HepG2 (cell line): ENCODE results near the gene TRPC4AP. TPM values are rescaled to one million over a fixed set of nuclear protein-coding genes. Genes with fewer than 3 reads are reported as not detected.
A peak's percentile ranks its signal among the peaks of the same experiment; 100 is the strongest.

Source experiments
- ATRX ChIP-seq: sonication (generic); formaldehyde crosslinking; IDR thresholded peaks from 2 replicates; pipeline ENCODE4 v1.4.0; 2020; ENCODE audit warnings: missing genetic modification reagents, borderline replicate concordance
- ERF ChIP-seq: IDR thresholded peaks from 2 replicates; pipeline ENCODE4 v1.6.1; 2018; ENCODE audit warnings: missing biosample characterization, missing genetic modification reagents
- EZH2 ChIP-seq: conservative IDR thresholded peaks from 2 replicates; pipeline ENCODE4 v1.6.1; 2012; ENCODE audit warnings: mild to moderate bottlenecking, low read depth, low read length, moderate library complexity
- GLI4 ChIP-seq: sonication (generic); formaldehyde crosslinking; IDR thresholded peaks from 2 replicates; pipeline ENCODE4 v1.5.1; 2020; ENCODE audit warnings: missing genetic modification reagents, mild to moderate bottlenecking, moderate library complexity, borderline replicate concordance
- KDM2A ChIP-seq: sonication (generic); formaldehyde crosslinking; IDR thresholded peaks from 2 replicates; pipeline ENCODE4 v1.4.0; 2020; ENCODE audit warnings: low read depth, missing genetic modification reagents, borderline replicate concordance
- MTA1 ChIP-seq: sonication (generic); formaldehyde crosslinking; IDR thresholded peaks from 2 replicates; pipeline ENCODE4 v1.4.0; 2020; ENCODE audit warnings: missing genetic modification reagents, mild to moderate bottlenecking, borderline replicate concordance
- PHB2 ChIP-seq: fragments of 450-650 bp; IDR thresholded peaks from 2 replicates; pipeline ENCODE4 v1.6.1; 2018; ENCODE audit not compliant: partially characterized antibody
- POLR2AphosphoS2 ChIP-seq: IDR thresholded peaks from 2 replicates; pipeline ENCODE4 v1.6.1; 2011; ENCODE audit warnings: low read depth, low read length, improper control_type of control experiment
- RNF2 ChIP-seq: fragments of 450-650 bp; conservative IDR thresholded peaks from 2 replicates; pipeline ENCODE4 v1.6.1; 2016; ENCODE audit warnings: low read depth
- SPEN ChIP-seq: sonication (generic); formaldehyde crosslinking; IDR thresholded peaks from 2 replicates; pipeline ENCODE4 v1.5.1; 2020; ENCODE audit warnings: low read depth, mild to moderate bottlenecking, missing genetic modification reagents
- TEAD3 ChIP-seq: optimal IDR thresholded peaks from 2 replicates; pipeline ENCODE3; 2016; ENCODE audit warnings: borderline replicate concordance
- THYN1 ChIP-seq: sonication (generic); formaldehyde crosslinking; IDR thresholded peaks from 2 replicates; pipeline ENCODE4 v1.8.1; 2023; ENCODE audit warnings: low read depth, mild to moderate bottlenecking, moderate library complexity, missing genetic modification reagents, borderline replicate concordance
- ZNF296 ChIP-seq: sonication (generic); formaldehyde crosslinking; conservative IDR thresholded peaks from 2 replicates; pipeline ENCODE4 v1.5.0; 2020; ENCODE audit warnings: mild to moderate bottlenecking, missing genetic modification reagents
- ZNF33B ChIP-seq: sonication (generic); formaldehyde crosslinking; IDR thresholded peaks from 2 replicates; pipeline ENCODE4 v1.5.1; 2020; ENCODE audit warnings: mild to moderate bottlenecking, missing genetic modification reagents
- ZNF382 ChIP-seq: sonication (generic); formaldehyde crosslinking; IDR thresholded peaks from 2 replicates; pipeline ENCODE4 v1.5.0; 2020; ENCODE audit warnings: missing genetic modification reagents, mild to moderate bottlenecking, borderline replicate concordance
- ZNF674 ChIP-seq: sonication (generic); formaldehyde crosslinking; IDR thresholded peaks from 2 replicates; pipeline ENCODE4 v1.5.0; 2020; ENCODE audit warnings: low read depth, mild to moderate bottlenecking, missing genetic modification reagents
- ZNF891 ChIP-seq: sonication (generic); formaldehyde crosslinking; IDR thresholded peaks from 2 replicates; pipeline ENCODE4 v1.5.0; 2020; ENCODE audit warnings: mild to moderate bottlenecking, missing genetic modification reagents
- polyA plus RNA-seq, 8 experiments: library from polyadenylated mRNA; depleted of rRNA in 3 of 8; stranded (reverse) in 7 of 8; unstranded in 1 of 8; fragments of >200 nt; fragmentation: Illumina TruSeq in 4 of 8; extraction: Trizol in 4 of 8; gene quantifications; 2 replicates each; pipeline versions ENCODE4 v1.2.1 to v1.2.3, GENCODE V29; 2011 to 2016; ENCODE audit warnings: low read depth in 4 of 8, missing spikeins in 1 of 8, mixed read lengths in 1 of 8; ENCODE audit not compliant: insufficient read depth in 1 of 8
- total RNA-seq, 5 experiments: library from RNA; depleted of rRNA; stranded (reverse); fragments of >200 nt; fragmentation: Illumina TruSeq; extraction: Trizol; gene quantifications; 2 replicates each; pipeline ENCODE4 v1.2.3, GENCODE V29; 2016; ENCODE audit warnings: low read depth in 1 of 5
- TF ChIP-seq, protein P1 (sequence below): sonication (generic); formaldehyde crosslinking; IDR thresholded peaks from 2 replicates; pipeline ENCODE4 v1.4.0; 2020; ENCODE audit warnings: missing genetic modification reagents, borderline replicate concordance
- TF ChIP-seq, protein P2 (sequence below): sonication (generic); formaldehyde crosslinking; IDR thresholded peaks from 2 replicates; pipeline ENCODE4 v1.4.0; 2020; ENCODE audit warnings: missing genetic modification reagents
- TF ChIP-seq, protein P3 (sequence below): sonication (generic); formaldehyde crosslinking; IDR thresholded peaks from 2 replicates; pipeline ENCODE4 v1.4.0; 2020; ENCODE audit warnings: missing genetic modification reagents, mild to moderate bottlenecking, borderline replicate concordance

The TRPC4AP gene
- total and polyA plus RNA-seq, 2 of the 13 experiments (the other 11 are each of a cell fraction or from before 2014, with no cell fraction given), result 136 to 137 TPM

DNA sequence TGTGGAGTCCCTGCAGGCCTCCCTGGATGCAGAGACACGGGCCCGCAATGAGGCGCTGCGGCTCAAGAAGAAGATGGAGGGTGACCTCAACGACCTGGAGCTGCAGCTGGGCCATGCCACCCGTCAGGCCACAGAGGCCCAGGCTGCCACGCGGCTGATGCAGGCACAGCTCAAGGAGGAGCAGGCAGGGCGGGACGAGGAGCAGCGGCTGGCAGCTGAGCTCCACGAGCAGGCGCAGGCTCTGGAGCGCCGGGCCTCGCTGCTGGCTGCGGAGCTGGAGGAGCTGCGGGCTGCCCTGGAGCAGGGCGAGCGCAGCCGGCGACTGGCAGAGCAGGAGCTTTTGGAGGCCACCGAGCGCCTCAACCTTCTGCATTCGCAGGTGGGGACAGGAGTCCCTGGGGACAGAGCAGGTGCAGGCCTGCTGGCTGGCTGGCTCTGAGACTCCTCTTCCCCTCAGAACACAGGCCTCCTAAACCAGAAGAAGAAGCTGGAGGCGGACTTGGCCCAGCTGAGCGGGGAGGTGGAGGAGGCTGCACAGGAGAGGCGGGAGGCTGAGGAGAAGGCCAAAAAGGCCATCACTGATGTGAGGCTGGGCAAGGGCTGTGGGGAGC is 92.2 kb downstream of the TRPC4AP start (continued):
- no peak for TF ChIP-seq ATRX (CRISPR knock-in tag)
- no peak for TF ChIP-seq ZNF296 (CRISPR knock-in tag)
- 0 out of 2 replicates have a peak, but pooled peaks have one; percentile 43 for TF ChIP-seq POLR2AphosphoS2
- no peak for TF ChIP-seq EZH2
- TF ChIP-seq, protein P1, sequence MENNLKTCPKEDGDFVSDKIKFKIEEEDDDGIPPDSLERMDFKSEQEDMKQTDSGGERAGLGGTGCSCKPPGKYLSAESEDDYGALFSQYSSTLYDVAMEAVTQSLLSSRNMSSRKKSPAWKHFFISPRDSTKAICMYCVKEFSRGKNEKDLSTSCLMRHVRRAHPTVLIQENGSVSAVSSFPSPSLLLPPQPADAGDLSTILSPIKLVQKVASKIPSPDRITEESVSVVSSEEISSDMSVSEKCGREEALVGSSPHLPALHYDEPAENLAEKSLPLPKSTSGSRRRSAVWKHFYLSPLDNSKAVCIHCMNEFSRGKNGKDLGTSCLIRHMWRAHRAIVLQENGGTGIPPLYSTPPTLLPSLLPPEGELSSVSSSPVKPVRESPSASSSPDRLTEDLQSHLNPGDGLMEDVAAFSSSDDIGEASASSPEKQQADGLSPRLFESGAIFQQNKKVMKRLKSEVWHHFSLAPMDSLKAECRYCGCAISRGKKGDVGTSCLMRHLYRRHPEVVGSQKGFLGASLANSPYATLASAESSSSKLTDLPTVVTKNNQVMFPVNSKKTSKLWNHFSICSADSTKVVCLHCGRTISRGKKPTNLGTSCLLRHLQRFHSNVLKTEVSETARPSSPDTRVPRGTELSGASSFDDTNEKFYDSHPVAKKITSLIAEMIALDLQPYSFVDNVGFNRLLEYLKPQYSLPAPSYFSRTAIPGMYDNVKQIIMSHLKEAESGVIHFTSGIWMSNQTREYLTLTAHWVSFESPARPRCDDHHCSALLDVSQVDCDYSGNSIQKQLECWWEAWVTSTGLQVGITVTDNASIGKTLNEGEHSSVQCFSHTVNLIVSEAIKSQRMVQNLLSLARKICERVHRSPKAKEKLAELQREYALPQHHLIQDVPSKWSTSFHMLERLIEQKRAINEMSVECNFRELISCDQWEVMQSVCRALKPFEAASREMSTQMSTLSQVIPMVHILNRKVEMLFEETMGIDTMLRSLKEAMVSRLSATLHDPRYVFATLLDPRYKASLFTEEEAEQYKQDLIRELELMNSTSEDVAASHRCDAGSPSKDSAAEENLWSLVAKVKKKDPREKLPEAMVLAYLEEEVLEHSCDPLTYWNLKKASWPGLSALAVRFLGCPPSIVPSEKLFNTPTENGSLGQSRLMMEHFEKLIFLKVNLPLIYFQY, result no peak
- TF ChIP-seq KDM2A (CRISPR knock-in tag), result peak; percentile 5; the same call in 1 of the 2 replicates
- no peak for TF ChIP-seq GLI4 (CRISPR knock-in tag)
- TF ChIP-seq MTA1, result 0 out of 2 replicates have a peak, but pooled peaks have one; percentile 27
- TF ChIP-seq, protein P2, sequence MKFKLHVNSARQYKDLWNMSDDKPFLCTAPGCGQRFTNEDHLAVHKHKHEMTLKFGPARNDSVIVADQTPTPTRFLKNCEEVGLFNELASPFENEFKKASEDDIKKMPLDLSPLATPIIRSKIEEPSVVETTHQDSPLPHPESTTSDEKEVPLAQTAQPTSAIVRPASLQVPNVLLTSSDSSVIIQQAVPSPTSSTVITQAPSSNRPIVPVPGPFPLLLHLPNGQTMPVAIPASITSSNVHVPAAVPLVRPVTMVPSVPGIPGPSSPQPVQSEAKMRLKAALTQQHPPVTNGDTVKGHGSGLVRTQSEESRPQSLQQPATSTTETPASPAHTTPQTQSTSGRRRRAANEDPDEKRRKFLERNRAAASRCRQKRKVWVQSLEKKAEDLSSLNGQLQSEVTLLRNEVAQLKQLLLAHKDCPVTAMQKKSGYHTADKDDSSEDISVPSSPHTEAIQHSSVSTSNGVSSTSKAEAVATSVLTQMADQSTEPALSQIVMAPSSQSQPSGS, result no peak
- TF ChIP-seq, protein P3, sequence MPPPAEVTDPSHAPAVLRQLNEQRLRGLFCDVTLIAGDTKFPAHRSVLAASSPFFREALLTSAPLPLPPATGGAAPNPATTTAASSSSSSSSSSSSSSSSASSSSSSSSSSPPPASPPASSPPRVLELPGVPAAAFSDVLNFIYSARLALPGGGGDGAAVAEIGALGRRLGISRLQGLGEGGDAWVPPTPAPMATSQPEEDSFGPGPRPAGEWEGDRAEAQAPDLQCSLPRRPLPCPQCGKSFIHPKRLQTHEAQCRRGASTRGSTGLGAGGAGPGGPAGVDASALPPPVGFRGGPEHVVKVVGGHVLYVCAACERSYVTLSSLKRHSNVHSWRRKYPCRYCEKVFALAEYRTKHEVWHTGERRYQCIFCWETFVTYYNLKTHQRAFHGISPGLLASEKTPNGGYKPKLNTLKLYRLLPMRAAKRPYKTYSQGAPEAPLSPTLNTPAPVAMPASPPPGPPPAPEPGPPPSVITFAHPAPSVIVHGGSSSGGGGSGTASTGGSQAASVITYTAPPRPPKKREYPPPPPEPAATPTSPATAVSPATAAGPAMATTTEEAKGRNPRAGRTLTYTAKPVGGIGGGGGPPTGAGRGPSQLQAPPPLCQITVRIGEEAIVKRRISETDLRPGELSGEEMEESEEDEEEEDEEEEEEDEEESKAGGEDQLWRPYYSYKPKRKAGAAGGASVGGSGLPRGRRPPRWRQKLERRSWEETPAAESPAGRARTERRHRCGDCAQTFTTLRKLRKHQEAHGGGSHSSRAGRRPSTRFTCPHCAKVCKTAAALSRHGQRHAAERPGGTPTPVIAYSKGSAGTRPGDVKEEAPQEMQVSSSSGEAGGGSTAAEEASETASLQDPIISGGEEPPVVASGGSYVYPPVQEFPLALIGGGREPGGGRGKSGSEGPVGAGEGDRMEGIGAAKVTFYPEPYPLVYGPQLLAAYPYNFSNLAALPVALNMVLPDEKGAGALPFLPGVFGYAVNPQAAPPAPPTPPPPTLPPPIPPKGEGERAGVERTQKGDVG (CRISPR knock-in tag), result no peak
- no peak for TF ChIP-seq RNF2
- TF ChIP-seq TEAD3 (CRISPR knock-in tag), result no peak
- TF ChIP-seq ERF, result no peak
- no peak for TF ChIP-seq THYN1 (CRISPR knock-in tag)
- no peak for TF ChIP-seq ZNF382
- TF ChIP-seq ZNF891, result peak; percentile 59; the same call in 1 of the 2 replicates
- TF ChIP-seq SPEN (CRISPR knock-in tag), result no peak
- no peak for TF ChIP-seq ZNF33B (CRISPR knock-in tag)
- TF ChIP-seq PHB2, result no peak
- TF ChIP-seq ZNF674 (CRISPR knock-in tag), result no peak
